ENCODE measurements around the gene SF1.

The SF1 gene

GRCh38 chr11:64715756-64716472 is 62.4 kb downstream of the SF1 start:
- peaks cover 60% of the 10 kb centered on the region for H3K4me1 Mint-ChIP-seq
- peaks cover 96% of the 10 kb centered on the region for H3K27me3 Mint-ChIP-seq (ENCODE audit: low read depth, poor library complexity)
- no peaks in the 10 kb centered on the region for H3K36me3 Mint-ChIP-seq (ENCODE audit: low read depth)
- H3K27ac Mint-ChIP-seq, result no peak overlapping the region
- no peak for DNase-seq
- no peaks in the 10 kb centered on the region for H3K9me3 Mint-ChIP-seq
- H3K4me3 Mint-ChIP-seq, result peak overlapping the region; percentile 13
- TF ChIP-seq CTCF (IDR thresholded peaks at IDR 0.05), result no peak

GRCh38 chr11:64715110-64715509 is 63.2 kb downstream of the SF1 start:
- Mint-ChIP-seq H3K36me3 (ENCODE audit: low read depth) (no peaks in the 10 kb centered on the region), H3K27ac (no peak overlapping the region), H3K9me3 (no peaks in the 10 kb centered on the region), H3K4me1 (peaks cover 68% of the 10 kb centered on the region), H3K27me3 (ENCODE audit: low read depth, poor library complexity) (peaks cover 96% of the 10 kb centered on the region), H3K4me3 (no peak overlapping the region)
- no peak for DNase-seq
- TF ChIP-seq CTCF (IDR thresholded peaks at IDR 0.05), result no peak

- Mint-ChIP-seq H3K4me3 (peak overlapping the region; percentile 71), H3K4me1 (peaks cover 71% of the 10 kb centered on the region), H3K36me3 (ENCODE audit: low read depth) (no peaks in the 10 kb centered on the region), H3K9me3 (no peaks in the 10 kb centered on the region), H3K27me3 (ENCODE audit: low read depth, poor library complexity) (peaks cover 96% of the 10 kb centered on the region), H3K27ac (no peak overlapping the region)
- no peak for TF ChIP-seq CTCF (IDR thresholded peaks at IDR 0.05)
- DNase-seq, result no peak
These were observed 63.7 kb downstream of the SF1 start for GRCh38 chr11:64714666-64715065.
